Endometrial microvascular endothelial cells (primary cell): Measurements from ENCODE around the gene NUP54. TPM values are rescaled to one million over a fixed set of nuclear protein-coding genes. Genes with fewer than 3 reads are reported as not detected.

Experiments
- in situ Hi-C: cut with HindIII; loops from 2 replicates; pipeline ENCODE4 v1.10.0; 2017; ENCODE audit warnings: low sequenced_read_pairs, low pct_unique_long_range_greater_than_20kb; ENCODE audit errors: inconsistent ontology term
- total RNA-seq: library from RNA; depleted of rRNA; stranded (reverse); fragments of >200 nt; gene quantifications from one replicate; pipeline ENCODE4 v1.2.3, GENCODE V29; 2015; ENCODE audit errors: inconsistent ontology term

NUP54 gene, protein sequence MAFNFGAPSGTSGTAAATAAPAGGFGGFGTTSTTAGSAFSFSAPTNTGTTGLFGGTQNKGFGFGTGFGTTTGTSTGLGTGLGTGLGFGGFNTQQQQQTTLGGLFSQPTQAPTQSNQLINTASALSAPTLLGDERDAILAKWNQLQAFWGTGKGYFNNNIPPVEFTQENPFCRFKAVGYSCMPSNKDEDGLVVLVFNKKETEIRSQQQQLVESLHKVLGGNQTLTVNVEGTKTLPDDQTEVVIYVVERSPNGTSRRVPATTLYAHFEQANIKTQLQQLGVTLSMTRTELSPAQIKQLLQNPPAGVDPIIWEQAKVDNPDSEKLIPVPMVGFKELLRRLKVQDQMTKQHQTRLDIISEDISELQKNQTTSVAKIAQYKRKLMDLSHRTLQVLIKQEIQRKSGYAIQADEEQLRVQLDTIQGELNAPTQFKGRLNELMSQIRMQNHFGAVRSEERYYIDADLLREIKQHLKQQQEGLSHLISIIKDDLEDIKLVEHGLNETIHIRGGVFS
- 51.9 TPM for total RNA-seq

DNA sequence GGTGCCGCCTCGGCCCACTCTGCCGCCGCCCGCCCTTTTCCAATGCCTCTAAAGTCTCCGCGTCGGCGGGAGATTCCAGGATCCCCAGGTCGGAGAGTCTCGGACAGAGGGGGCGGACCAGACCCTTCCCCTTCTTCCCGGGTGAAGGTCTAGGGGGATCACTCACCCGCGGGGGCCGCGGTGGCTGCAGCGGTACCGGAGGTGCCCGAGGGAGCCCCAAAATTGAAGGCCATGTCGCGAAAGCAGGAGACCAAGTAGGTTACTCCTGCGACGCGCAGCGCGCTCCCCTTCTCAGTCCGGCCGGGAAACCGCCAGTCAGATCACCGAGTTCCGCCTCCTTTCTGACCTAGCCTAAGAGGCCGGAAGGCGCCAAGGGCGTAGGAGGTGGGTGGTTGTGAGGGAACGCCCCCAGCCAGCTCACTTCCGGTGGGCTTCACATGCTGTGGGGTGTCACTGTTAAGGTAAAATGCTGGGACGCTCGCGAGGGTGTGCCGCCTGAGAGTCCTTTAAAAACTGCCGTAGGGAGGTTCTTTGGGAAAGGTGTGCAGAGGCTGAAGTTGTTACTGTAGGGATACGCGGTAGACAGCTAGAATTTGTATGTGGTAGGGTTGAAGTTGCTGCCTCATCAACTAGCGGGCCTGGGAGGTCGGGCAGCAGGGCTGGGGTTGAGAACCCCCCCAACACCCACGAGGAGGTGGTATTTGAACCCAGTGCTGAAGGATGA is at the start of gene NUP54:
Gene NUP54 (minus strand): TSS at position 256 of the 724 bp plus-strand sequence. CDS start 23 bp downstream, at position 233.
- in situ Hi-C loops = no loop called here

DNA sequence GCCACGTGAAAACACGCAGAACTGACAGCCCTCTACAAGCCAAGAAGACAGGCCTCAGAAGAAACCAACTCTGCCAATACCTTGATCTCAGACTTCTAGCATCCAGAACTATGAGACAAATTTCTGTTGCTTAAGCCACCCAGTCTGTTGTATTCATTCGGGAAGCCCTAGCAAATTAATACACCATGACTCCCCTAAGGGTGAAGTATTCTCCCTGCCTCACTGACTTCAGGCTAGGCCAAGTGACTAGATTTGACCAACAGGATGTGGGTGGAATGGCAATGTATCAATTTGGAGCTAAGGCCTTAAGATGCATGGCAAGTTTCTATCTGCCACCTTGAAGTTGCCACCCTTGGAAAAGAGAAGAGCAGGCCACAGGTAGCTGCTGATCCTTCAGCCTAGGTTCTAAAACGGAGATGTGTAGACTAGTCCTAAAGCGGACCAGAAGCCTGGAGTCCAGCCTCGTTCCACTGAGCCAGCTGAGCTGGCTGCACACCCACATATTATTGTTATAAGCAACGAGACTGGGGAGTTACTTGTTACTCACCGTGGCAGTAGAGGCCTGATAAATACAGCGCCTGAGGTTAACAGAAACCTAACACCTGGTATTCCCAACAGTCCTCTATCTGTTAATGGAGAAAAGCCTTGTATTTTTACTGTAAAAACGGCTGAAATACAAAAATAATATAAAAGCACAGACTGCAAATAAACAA is 49.0 kb upstream of the NUP54 start:
- in situ Hi-C loops = no loop called here

DNA sequence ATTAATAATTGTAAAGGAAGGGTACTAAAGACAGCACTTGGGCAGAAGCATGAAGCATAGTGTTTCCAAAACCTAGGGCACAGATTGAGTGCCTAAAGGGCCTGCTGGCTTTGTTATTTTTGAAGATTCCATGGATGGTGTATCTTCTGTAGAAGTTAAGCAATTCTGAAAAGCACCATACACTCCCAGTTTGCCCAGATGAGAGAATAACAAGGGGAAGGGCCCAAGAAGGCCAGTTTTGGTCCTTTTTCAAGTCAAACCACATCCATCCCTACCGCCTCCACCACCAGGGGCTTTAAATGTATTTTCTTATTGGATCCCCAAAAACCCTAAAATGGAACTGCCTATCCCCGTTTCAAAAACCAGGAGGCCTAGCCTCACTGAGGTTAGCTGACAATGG is 48.2 kb upstream of the NUP54 start:
- in situ Hi-C loops = no loop called here

DNA sequence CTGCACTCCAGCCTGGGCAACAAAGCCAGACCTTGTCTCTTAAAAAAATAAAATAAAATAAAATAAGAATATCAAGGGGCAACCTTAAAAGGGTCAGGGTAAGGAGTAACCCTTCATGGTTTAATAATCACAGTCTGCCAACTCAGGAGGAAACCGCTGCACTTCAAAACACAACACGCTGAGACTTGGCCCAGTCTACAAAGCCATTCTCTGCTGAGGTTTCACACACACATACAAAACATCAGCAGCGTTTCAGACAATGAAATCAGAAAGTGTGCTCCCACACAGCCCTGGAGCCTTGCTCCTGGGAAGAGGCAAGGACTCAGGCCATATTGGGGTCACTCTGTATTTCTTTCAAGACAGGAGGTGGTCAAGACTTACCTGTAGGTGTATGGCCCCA is 47.1 kb upstream of the NUP54 start:
- in situ Hi-C loops = no loop called here

DNA sequence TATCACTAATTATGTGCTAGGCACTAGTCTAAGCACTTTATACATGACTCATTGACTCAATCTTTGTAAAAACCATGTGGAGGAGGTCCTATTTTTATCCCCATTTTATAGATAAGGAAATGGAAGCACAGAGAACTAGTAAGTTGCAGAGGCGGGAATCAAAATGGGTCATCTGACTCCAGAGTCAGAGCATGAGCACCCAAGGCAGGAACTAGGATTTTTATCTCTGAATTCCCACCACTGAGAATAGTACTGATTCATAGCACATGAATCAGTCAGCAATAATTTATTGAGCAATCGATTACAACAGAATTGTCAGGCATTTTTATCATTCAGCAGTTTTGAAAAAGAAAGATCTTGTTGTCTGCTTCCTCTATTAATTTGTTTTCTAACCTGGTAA is 46.1 kb upstream of the NUP54 start:
- in situ Hi-C loops = no loop called here

DNA sequence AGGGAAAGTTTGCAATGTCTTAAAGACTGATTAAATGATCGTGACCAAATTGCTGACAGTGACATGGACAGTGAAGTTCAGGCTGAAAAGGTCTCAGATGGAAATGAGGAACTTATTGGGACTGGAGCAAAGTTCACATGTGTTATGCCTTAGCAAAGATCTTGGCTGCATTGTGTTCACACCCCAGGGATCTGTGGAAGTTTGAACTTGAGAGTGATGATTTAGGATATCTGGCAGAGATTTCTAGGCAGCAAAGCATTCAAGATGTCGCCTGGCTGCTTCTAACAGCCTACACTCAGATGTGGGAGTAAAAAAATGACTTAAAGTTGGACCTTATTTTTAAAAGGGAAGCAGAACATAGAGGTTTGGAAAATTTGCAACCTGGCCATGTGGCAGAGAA is 44.0 kb upstream of the NUP54 start:
- in situ Hi-C loops = no loop called here

DNA sequence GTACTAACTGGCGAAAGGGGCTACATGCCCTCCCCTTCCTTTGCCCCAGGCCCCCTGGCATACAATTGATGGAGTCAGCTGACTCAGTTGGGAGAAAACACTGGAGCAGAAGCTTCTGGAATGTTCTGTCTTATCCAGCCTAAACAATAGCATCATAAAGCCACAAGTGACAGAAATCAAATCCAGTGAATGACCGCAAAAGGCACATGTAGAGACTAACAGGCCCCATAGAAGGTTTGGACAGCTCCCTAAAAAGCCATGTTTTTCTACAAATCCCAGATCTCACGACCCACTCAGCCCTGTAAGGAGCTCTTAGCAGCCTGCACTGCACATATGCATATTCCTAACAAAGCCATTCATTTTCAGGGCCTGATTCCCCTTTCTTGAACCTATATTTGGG is 40.4 kb upstream of the NUP54 start:
- in situ Hi-C loops = no loop called here

DNA sequence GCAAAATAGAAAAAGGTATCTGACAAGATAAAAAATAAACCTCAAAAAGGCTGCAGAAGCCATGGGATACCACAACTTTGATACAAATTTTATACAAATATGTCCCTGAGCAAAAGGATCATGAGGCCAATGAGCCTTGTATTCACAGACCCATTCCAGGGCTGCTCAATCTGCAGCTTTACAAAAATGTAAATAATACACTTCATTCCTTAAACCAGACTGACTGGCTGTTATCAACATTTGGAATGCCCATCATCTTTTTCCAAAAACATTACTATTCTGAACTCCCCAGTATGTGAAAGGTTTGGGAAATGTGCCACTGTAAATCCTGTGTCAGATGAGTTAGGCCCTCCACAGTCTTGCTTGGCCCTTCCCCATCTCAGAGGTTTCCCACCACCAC is 40.0 kb upstream of the NUP54 start:
- in situ Hi-C loops = no loop called here

DNA sequence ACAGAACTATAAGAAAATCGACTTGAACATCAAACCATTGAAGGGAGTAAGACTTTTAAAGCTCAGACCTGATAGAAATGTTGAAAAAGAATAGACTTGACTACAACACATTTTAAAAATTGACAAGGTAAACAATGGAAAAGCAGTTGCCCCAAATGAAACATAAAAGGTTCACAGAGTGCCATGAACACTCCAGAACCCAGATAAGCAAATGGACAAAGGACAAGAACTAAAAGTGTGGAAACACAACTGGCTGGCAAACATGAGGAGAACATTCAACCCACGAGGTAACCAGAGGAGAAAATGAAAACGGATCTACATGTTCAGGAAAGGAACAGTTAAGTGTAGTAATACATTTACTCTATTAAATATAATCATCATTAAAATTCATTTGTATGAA is 39.0 kb upstream of the NUP54 start:
- in situ Hi-C loops = no loop called here

DNA sequence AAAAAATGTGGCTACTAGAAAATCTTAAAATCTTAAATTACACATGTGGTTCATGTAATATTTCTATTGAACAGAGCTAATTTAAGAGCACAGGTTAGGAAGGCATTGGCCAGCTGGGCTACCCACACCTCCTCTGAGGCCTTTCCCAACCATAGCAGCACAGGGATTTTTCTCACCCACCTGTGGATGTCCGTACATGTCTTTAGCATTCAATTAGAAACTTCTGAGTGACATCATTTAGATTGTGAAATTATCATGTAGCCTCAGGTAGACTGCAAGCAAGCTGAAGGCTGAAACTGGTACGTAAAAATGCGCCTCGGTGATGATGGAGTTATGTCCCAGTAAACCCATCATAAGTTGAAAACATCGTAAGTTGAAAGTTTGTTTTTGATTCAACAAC is 34.3 kb upstream of the NUP54 start:
- in situ Hi-C loops = no loop called here

DNA sequence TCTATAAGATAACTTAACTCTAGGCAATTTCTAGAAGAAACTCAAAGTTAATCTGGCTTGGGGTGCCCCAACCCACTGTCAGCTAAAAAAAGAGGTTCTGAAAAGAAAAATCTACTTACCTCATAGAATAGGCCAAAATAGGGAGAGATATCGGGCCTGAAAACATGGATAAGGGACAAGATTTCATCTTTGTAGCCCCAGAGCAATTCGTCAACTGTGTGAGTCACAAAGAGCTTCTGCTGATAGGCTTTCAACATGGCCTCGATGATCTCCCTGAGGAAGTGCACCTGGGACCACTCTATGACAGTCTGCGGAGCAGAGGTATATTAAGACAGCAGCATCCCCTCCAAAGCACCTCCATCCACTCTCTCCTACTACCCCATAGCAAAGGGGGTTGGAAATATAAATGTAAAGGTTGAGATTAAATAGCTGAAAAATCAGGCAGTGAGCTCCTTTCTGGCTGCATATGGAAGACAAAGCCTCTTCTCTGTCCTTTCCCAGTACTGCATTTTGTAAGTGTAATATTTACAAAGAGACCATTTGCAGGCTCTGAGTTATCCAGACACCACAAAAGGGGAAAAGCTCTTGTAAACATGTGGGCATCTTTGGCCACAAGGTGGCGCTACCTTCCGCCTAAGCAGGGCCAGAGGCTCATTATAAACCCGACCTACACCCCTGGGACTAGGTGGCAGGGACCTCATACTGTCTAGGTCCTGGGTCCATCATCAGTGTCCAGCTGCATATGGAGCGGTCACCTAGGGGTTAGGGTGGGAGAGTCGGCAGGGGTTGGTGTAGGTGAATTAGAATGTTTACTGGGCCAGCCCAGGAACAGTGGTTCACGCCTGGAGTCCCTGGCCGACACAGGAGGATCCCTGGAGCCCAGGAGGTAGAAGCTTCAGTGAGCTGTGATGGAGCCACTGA is 31.5 kb upstream of the NUP54 start:
- in situ Hi-C loops = no loop called here

DNA sequence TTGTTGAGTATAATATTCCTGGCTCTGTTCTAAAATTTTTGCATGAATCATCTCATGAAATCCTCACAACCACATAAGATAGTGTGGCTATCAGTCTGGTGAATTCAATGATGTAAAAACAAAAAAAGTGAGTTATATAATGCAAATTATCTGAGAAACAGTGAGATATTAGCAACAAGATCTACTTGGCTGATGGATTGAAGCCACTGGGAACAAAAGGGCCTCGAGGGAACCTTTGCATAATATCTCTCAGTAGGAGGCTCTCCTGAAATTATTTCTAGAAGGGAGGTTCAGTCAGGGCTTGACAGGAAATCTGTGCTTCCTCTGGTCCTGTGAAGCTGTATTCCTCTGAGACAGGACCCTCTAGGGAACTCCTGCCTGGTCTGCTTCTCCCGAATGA is 30.1 kb upstream of the NUP54 start:
- in situ Hi-C loops = no loop called here

DNA sequence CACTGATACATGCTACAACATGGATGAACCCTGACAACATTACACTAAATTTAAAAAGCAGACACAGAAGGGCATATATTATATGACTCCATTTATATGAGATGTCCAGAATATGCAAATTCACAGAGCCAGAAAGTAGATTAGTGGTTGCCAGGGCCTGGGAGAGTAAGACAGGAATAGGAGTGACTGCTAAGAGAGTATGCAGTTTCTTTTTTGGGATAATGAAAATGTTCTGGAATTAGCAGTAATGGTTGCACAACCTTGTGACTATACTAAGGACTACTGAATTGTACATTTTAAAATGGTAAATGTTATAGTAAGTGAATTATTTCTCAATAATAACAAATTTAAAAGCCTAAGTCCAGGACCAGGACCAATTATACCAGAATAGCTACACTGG is 29.5 kb upstream of the NUP54 start:
- in situ Hi-C loops = no loop called here

DNA sequence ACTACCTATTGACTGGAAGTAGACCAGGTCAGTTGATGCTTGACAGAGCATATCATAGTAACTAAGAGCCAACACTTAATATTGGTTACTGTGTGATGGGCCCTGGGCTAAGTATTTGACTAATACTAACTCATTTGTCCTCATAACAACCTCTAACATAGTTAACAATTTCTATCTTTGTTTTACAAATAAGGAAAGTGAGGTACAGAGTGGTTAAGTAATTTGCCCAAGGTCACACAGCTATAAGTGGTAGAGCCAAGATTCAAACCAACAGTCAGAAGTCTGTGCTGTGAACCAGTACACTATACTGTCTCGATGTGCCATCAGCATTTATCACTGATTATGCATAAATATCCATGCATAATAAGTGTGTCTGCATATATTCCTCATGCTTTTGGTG is 27.1 kb upstream of the NUP54 start:
- in situ Hi-C loops = no loop called here

DNA sequence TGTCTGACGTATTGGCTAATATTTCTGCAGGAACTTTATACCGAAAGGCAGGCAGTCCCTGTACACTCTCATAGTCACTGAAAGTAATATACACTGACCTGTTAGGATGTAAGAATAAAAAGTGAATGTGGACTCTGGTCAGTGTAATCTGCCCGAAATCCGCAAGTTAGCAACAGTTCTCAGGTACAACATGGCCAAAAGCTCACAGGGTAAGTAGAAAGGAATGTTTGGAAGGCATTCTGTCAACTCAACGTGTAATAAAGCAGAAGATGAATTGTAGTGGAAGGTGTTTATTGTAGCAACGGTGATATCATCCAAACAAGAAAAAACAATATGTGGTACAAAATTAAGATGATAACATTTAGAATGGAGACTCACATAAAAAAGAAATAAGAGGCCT is 26.0 kb upstream of the NUP54 start:
- in situ Hi-C loops = no loop called here

DNA sequence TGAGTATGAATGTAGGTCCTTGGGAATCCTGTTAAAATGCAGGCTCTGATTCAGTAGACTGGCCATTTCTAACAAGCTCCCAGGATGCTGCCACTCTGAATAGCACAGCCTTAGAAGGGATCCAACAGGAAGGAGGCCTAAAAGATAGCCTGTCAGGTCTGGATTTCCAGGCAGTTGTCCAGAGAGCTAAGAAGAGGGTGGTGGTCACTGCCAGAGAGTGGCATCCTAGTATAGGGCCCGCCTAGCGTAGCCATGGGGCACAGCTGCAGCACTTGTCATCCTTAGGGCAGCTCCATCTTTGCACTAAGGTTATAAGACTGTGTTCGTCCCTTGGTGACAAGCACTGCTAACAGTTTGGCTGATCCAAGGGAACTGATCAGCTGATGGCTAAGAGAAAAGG is 20.5 kb upstream of the NUP54 start:
- in situ Hi-C loops = no loop called here

DNA sequence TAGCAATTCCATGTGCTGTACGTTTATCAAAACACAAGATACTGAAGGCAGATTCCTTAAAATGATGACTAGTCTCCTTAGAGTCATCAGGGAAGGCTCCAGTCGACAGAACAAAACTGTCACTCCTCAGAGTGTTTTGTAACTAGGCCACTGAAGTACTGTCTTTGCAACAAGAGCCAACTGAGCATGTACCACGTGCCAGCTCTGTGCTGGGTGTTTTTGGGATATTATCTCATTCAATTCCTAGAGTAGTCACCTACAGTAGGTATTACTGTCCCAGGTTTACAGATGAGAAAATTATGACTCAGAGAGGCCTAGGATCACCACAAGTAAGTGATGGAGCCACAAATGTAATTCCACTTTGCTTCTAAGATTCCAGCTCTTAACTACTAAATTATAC is 18.3 kb upstream of the NUP54 start:
- in situ Hi-C loops = no loop called here

DNA sequence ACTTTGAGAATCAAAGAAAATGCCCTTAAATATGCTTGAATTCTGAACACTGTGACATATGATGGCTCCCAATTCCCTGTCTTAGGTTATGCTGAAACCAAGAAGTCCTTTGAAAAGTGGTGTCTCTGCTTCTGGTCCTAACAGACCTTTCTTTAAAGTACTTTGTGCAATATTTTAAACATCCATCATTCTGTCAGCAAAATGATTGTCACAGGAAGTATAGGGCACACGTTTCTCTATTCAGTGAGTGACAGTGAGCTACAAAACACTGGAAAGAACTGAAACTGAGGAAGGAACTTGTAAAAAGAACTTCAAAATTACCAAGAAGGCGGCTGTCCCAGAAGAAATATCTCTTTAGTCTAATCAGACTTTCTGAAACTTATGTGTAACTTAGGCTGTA is 12.2 kb upstream of the NUP54 start:
- in situ Hi-C loops = no loop called here

DNA sequence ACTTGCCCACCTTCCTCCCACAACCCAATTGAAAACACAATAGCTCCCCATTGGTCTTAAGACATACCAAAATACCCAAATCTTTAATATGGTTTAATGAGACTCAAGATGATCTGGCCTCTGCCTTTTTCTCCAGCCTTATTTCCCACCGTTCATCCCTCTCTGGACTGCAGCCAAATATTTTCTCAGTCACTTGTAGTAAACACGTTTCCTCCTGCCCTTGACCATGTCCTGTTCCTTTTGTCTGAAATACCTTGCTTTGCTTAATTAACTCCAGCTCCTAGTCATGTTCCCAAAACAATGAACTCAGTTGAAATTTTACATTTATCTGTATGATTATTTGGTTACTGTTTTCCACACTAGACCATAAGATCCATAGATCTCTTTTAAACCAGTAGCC is 8.4 kb upstream of the NUP54 start:
- in situ Hi-C loops = no loop called here
